PFSK-1 (cell line): ENCODE data around the gene INKA2.

ENCODE experiments used
- FOXP2 ChIP-seq: optimal IDR thresholded peaks from 2 replicates; pipeline ENCODE3; 2011; ENCODE audit warnings: borderline replicate concordance, control low read depth, inconsistent platforms; ENCODE audit not compliant: insufficient read depth; ENCODE audit errors: extremely low read length, extremely low read depth
- POLR2AphosphoS5 ChIP-seq: IDR thresholded peaks from 2 replicates; pipeline ENCODE4 v1.6.1; 2012; ENCODE audit warnings: low read depth, mild to moderate bottlenecking, control low read depth, low read length, moderate library complexity
- REST ChIP-seq, 2 experiments: IDR thresholded peaks; 2 replicates each; pipeline versions ENCODE4 v1.6.1 to v1.8.0; 2011 to 2012; ENCODE audit warnings: low read depth in 2 of 2, low read length in 2 of 2, control low read depth in 1 of 2, inconsistent platforms in 1 of 2, mild to moderate bottlenecking in 1 of 2, moderate library complexity in 1 of 2; ENCODE audit not compliant: insufficient read depth in 1 of 2
- SIN3A ChIP-seq: IDR thresholded peaks from 2 replicates; pipeline ENCODE4 v1.6.1; 2012; ENCODE audit warnings: mild to moderate bottlenecking, low read length, moderate library complexity, borderline replicate concordance; ENCODE audit not compliant: insufficient read depth
- TAF1 ChIP-seq: IDR thresholded peaks from 2 replicates; pipeline ENCODE4 v1.6.1; 2012; ENCODE audit warnings: low read length, control low read depth, borderline replicate concordance; ENCODE audit not compliant: insufficient read depth

Gene INKA2

DNA sequence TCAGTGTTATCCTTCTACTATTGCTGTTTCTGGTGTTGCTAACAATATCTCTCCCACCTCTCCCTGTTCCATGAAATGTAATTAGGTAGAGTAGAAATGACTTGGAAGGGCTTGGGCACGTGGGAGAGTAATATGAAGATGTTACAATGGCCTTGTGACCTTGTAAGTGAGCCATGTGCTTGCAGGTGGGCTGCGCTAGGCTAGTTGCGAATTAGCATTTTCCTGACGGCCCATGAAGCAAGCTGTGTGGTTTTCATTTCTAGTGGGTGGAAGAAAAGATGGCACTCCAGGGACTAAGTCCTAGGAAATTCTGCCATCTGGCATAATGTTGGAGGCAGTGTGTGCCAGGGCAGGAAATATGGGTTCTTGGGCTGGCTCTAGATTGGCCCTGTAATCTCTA, 8.8 kb upstream of the INKA2 start:
- TF ChIP-seq REST (IDR thresholded peaks at IDR 0.05; ENCODE audit: insufficient read depth in 1 of 2, low read depth in 2 of 2, low read length in 2 of 2) (no peak), TAF1 (no peak), SIN3A (no peak), POLR2AphosphoS5 (no peak), FOXP2 (no peak)

- TF ChIP-seq FOXP2: no peak
- TF ChIP-seq REST (IDR thresholded peaks at IDR 0.05; ENCODE audit: insufficient read depth in 1 of 2, low read depth in 2 of 2, low read length in 2 of 2): no peak
- TF ChIP-seq TAF1: no peak
- no peak for TF ChIP-seq SIN3A
- no peak for TF ChIP-seq POLR2AphosphoS5
Measured at GRCh38 chr1:111747282-111747734, 8.1 kb upstream of the INKA2 start.

GRCh38 chr1:111746614-111746999, 7.4 kb upstream of the INKA2 start:
- TF ChIP-seq POLR2AphosphoS5 (no peak), SIN3A (no peak), REST (IDR thresholded peaks at IDR 0.05; ENCODE audit: insufficient read depth in 1 of 2, low read depth in 2 of 2, low read length in 2 of 2) (no peak), TAF1 (no peak), FOXP2 (no peak)

DNA sequence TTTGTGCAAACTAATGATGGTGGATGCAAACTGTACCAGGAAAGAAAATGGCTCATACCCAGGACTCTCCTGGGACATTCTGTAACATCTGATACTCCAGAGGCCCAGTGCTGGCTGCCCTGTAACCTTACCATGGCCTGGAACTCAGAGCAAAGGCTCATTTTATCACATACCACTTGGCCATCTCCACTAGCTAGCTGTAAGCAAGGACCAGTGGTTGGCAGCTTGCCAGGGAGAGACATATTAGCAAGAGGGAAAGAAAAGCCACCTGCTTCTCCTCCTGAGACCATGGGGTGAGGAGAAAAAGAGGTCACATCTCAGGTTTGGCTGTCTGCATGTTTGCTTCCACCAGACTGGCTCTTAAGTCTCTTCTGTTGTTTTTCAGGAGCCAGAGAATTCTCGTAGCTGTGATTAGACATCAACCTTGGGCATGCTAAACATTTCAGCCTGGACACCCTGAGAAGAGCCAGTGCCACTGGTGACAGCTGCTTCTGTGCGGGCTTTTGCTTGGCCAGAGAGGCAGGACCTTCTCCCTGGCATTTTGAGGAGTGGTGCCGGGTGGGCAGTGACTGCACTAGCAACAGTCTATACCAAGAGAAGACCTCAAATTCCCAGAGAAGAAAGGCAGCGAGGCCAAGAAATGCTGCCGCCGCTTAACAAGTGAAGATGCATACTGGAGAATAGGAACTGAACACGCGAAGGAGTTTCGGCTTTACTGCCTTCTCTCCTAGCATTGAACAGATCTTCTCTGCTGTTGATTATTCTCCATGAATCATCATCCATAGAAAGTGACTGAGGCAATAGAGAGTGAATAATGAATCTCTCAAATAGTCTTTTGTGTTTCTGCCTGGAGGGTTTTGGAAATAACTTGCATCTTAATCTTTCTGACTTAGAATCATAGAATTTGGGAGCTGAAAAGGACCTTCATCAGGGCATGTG, 6.7 kb upstream of the INKA2 start:
- no peak for TF ChIP-seq SIN3A

DNA sequence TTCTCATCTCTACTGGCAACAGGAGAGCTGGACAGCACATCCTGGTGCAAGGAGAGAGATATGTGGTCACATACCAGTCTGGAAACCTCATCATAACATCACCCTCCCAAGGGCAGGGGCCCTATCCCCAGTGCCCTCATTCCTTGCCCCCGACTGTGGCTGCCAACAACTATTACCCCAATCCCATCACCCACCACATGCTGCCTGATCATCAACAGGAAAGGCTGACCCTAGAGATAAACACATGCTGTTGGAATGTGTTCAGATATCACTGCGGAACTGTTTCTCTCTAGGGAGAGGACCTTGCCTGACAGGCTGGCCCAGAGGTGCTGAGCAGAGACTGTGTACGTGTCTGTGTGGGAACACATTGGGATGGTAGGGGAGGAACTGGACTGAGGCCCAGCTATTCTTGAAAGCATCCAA, 4.5 kb upstream of the INKA2 start:
- no peak for TF ChIP-seq TAF1
- TF ChIP-seq FOXP2: no peak
- no peak for TF ChIP-seq POLR2AphosphoS5
- TF ChIP-seq REST (IDR thresholded peaks at IDR 0.05; ENCODE audit: insufficient read depth in 1 of 2, low read depth in 2 of 2, low read length in 2 of 2): no peak
- no peak for TF ChIP-seq SIN3A
